ENCODE data around the gene FSCN2. TPM values are rescaled to one million over a fixed set of nuclear protein-coding genes. Genes with fewer than 3 reads are reported as not detected.
A peak's percentile ranks its signal among the peaks of the same experiment; 100 is the strongest.

The FSCN2 gene
- total and polyA plus RNA-seq, 2 of the 4 experiments (the other 2 are of a cell fraction): 0.18 to 0.84 TPM

GRCh38 chr17:81480140-81481072, 47.8 kb upstream of the FSCN2 start (continued):
- TF ChIP-seq MAZ (IDR thresholded peaks at IDR 0.05; ENCODE audit: borderline replicate concordance, low read depth, low read length): no peak
- no peak for TF ChIP-seq RFX5 (IDR thresholded peaks at IDR 0.05; ENCODE audit: low read depth, low read length)

GRCh38 chr17:81481073-81481799, 46.9 kb upstream of the FSCN2 start:
- ChIA-PET CTCF (no interaction called here), POLR2A (ENCODE audit: unreplicated experiment) (no interaction called here)
- peak overlapping the region; percentile 76; the same call in 1 of the 2 replicates for H3K23ac ChIP-seq (ENCODE audit: low read depth, low read length)
- ATAC-seq (ENCODE audit: low read depth): peak; percentile 75
- H4K5ac ChIP-seq (ENCODE audit: low read depth, low read length): no peak overlapping the region; the same call in 1 of the 2 replicates
- DNase-seq: peak; percentile 46
- no peak overlapping the region for H2BK20ac ChIP-seq (ENCODE audit: low read depth, low read length)
- peak overlapping the region; percentile 70 for H2AK5ac ChIP-seq (ENCODE audit: low read depth, low read length)
- peak overlapping the region; percentile 89; the same call in 1 of the 2 replicates for H3K14ac ChIP-seq (replicated peaks; ENCODE audit: low read depth, low read length)
- WGBS, 2 experiments (ENCODE audit: extremely low coverage in 2 of 2, insufficient read length in 1 of 2): 11% methylated on average over 32 of the region's 94 CpGs; no CpG with 5 or more reads in 1 of the 2 experiments
- H3K4ac ChIP-seq (ENCODE audit: low read depth, low read length): peak overlapping the region; percentile 74
- peak overlapping the region; percentile 59 for H4K91ac ChIP-seq (ENCODE audit: insufficient read depth, low read depth, low read length)
- H3K9me1 ChIP-seq (ENCODE audit: insufficient read depth, low read length): no peaks in the 10 kb centered on the region
- peak overlapping the region; percentile 77 for H3K4me2 ChIP-seq (ENCODE audit: low read depth, low read length)
- H3K79me1 ChIP-seq (ENCODE audit: low read depth in 1 of 2, low read length in 2 of 2): no peaks in the 10 kb centered on the region; a peak in 1 of 4 replicates
- H2AFZ ChIP-seq (replicated peaks; ENCODE audit: low read length, poor library complexity): peak overlapping the region; percentile 86
- in situ Hi-C loops (cut with MboI; ENCODE audit: low sequenced_read_pairs): loop anchor here (5.0 kb wide), 2 partner anchors 74 to 224 kb away; no protein-coding TSS in a partner anchor
- no TSS peak for BruUV-seq (replicated peaks)
- H3K18ac ChIP-seq (ENCODE audit: low read depth, low read length): no peak overlapping the region; the same call in 1 of the 2 replicates
- H3K9me3 ChIP-seq (ENCODE audit: control insufficient read depth, insufficient read depth, low read length): peaks cover 3% of the 10 kb centered on the region
- no peaks in the 10 kb centered on the region; the same call in 1 of the 2 replicates for H3K27me3 ChIP-seq (ENCODE audit: control insufficient read depth, insufficient read depth, low read length)
- H3K27ac ChIP-seq (ENCODE audit: insufficient read depth, low read length): no peak overlapping the region
- peak overlapping the region; percentile 91 for H2AK9ac ChIP-seq (replicated peaks; ENCODE audit: low read depth, low read length, poor library complexity)
- no peak overlapping the region for H2BK5ac ChIP-seq (ENCODE audit: low read depth, low read length, poor library complexity, severe bottlenecking)
- H4K8ac ChIP-seq (ENCODE audit: low read depth in 2 of 2, low read length in 2 of 2): peak overlapping the region; percentile 23 to 76; a peak in 2 of 4 replicates
- H3K56ac ChIP-seq (ENCODE audit: extremely low read depth, insufficient read depth, low read length): no peak overlapping the region
- peak overlapping the region; percentile 7; the same call in 1 of the 2 replicates for H3K9ac ChIP-seq (ENCODE audit: low read depth, low read length)
- dilution Hi-C loops (cut with HindIII; ENCODE audit: low sequenced_read_pairs, unreplicated experiment): no loop called here
- intact Hi-C loops (cut with micrococcal nuclease): no loop called here
- no peak overlapping the region; the same call in 1 of the 2 replicates for H2BK120ac ChIP-seq (ENCODE audit: low read depth, low read length)
- H3K36me3 ChIP-seq (ENCODE audit: control insufficient read depth, insufficient read depth, low read length): no peaks in the 10 kb centered on the region
- no peak overlapping the region for H2BK15ac ChIP-seq (ENCODE audit: low read depth, low read length)
- peaks cover 10% of the 10 kb centered on the region for H3K4me1 ChIP-seq (ENCODE audit: control insufficient read depth, insufficient read depth, low read length)
- peak overlapping the region; percentile 34 for H3K4me3 ChIP-seq (ENCODE audit: insufficient read depth, low read depth, low read length)
- H4K20me1 ChIP-seq (ENCODE audit: insufficient read depth, low read length): no peaks in the 10 kb centered on the region
- TF ChIP-seq CEBPB (IDR thresholded peaks at IDR 0.05; ENCODE audit: low read depth, low read length) (no peak), RFX5 (IDR thresholded peaks at IDR 0.05; ENCODE audit: low read depth, low read length) (no peak), CHD1 (IDR thresholded peaks at IDR 0.05; ENCODE audit: low read depth, low read length) (no peak), FOS (IDR thresholded peaks at IDR 0.05; ENCODE audit: low read depth, low read length) (peak; percentile 46; the same call in 1 of the 2 replicates), POLR2A (IDR thresholded peaks at IDR 0.05; ENCODE audit: low read depth, low read length) (no peak), MAFK (IDR thresholded peaks at IDR 0.05; ENCODE audit: low read depth, low read length) (no peak), RAD21 (IDR thresholded peaks at IDR 0.05; ENCODE audit: low read length) (no peak), SMC3 (IDR thresholded peaks at IDR 0.05; ENCODE audit: low read depth, low read length) (no peak), NFE2L2 (IDR thresholded peaks at IDR 0.05; ENCODE audit: low read depth, low read length) (no peak), MXI1 (IDR thresholded peaks at IDR 0.05; ENCODE audit: borderline replicate concordance, low read depth, low read length) (no peak), RCOR1 (IDR thresholded peaks at IDR 0.05; ENCODE audit: insufficient replicate concordance, low read length) (no peak)
- TF ChIP-seq, protein P1, sequence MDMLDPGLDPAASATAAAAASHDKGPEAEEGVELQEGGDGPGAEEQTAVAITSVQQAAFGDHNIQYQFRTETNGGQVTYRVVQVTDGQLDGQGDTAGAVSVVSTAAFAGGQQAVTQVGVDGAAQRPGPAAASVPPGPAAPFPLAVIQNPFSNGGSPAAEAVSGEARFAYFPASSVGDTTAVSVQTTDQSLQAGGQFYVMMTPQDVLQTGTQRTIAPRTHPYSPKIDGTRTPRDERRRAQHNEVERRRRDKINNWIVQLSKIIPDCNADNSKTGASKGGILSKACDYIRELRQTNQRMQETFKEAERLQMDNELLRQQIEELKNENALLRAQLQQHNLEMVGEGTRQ (IDR thresholded peaks at IDR 0.05; ENCODE audit: low read depth, low read length): peak; percentile 82

Data from IMR-90 (cell line).